HepG2 (cell line): Measurements from ENCODE around the gene FFAR2. TPM values are rescaled to one million over a fixed set of nuclear protein-coding genes. Genes with fewer than 3 reads are reported as not detected.

Experiments used
- ATAC-seq: fragments of 200-7000 bp; cut with Tn5 transposase; 3 replicates; pipeline ENCODE4 v1.9.1; 2020; ENCODE audit warnings: mild to moderate bottlenecking, moderate library complexity
- BruUV-seq: library from RNA; stranded (reverse); fragments of 400-500 nt; replicated peaks from 2 replicates; lab custom pipeline; 2021; lab: Mats Ljungman, UMichigan
- CTCF ChIA-PET: fragments of 300-600 bp; formaldehyde crosslinking; extraction: SDS; loops from one replicate; lab custom pipeline; 2021; ENCODE audit warnings: low total read pairs, inconsistent platforms, low intra/inter-chr PET ratio; lab: Yijun Ruan, JAX
- POLR2A ChIA-PET: fragments of 350-600 bp; sonication (Branson Sonifier 250); formaldehyde crosslinking; loops from one replicate; lab custom pipeline; 2020; ENCODE audit warnings: antibody characterized with exemption, inconsistent platforms; lab: Yijun Ruan, JAX
- DNase-seq: peaks from one replicate; pipeline ENCODE4 v3.0.0-alpha.2; 2015; ENCODE audit warnings: low spot score
- FAIRE-seq: peaks from 3 replicates; lab custom pipeline; 2011; peaks lifted over from hg19 to GRCh38; lab: Jason Lieb, UNC
- H2AFZ ChIP-seq: one replicate; pipeline ENCODE4 v1.6.1; 2011; ENCODE audit warnings: low read length, inconsistent platforms
- H3K27ac ChIP-seq: fragments of 300-600 bp; 3 replicates; pipeline ENCODE4 v1.8.0; 2011; ENCODE audit warnings: mixed run types, mild to moderate bottlenecking, mixed read lengths, low read length, inconsistent platforms; ENCODE audit not compliant: insufficient read depth; ENCODE audit errors: extremely low read length
- H3K27me3 ChIP-seq, 2 experiments: fragments of 200-600 bp in 1 of 2; 2 replicates in 1 of 2; 3 replicates in 1 of 2; pipeline versions ENCODE4 v1.6.0 to v1.8.0; 2011; ENCODE audit warnings: low read length in 2 of 2, mild to moderate bottlenecking in 2 of 2, moderate library complexity in 2 of 2, inconsistent platforms in 1 of 2; ENCODE audit not compliant: insufficient read depth in 2 of 2, control insufficient read depth in 1 of 2
- H3K36me3 ChIP-seq, 2 experiments: fragments of 200-600 bp in 1 of 2; replicated peaks in 1 of 2; 2 replicates in 1 of 2; 3 replicates in 1 of 2; pipeline versions ENCODE4 v1.5.1 to v1.8.0; 2011; ENCODE audit warnings: low read length in 2 of 2, inconsistent platforms in 1 of 2; ENCODE audit not compliant: insufficient read depth in 2 of 2, control insufficient read depth in 1 of 2
- H3K4me1 ChIP-seq: 2 replicates; pipeline ENCODE4 v1.5.1; 2012; ENCODE audit warnings: low read length, inconsistent platforms; ENCODE audit not compliant: insufficient read depth
- H3K4me2 ChIP-seq: 2 replicates; pipeline ENCODE4 v1.6.0; 2011; ENCODE audit warnings: low read depth, low read length, inconsistent platforms
- H3K4me3 ChIP-seq, 3 experiments: fragments of 200-600 bp in 1 of 3; sonication (generic), shearing (Covaris generic) in 1 of 3; replicated peaks in 1 of 3; 2 replicates each; pipeline ENCODE4 v1.5.1; 2011 to 2016; ENCODE audit warnings: low read length in 3 of 3, inconsistent platforms in 2 of 3, low read depth in 2 of 3, mild to moderate bottlenecking in 2 of 3, control low read depth in 1 of 3, mixed read lengths in 1 of 3; ENCODE audit not compliant: insufficient read depth in 1 of 3
- H3K79me2 ChIP-seq: one replicate; pipeline ENCODE4 v1.6.1; 2011; ENCODE audit warnings: low read length, inconsistent platforms; ENCODE audit not compliant: insufficient read depth
- H3K9ac ChIP-seq: 2 replicates; pipeline ENCODE4 v1.6.0; 2011; ENCODE audit warnings: mild to moderate bottlenecking, low read depth, low read length, inconsistent platforms; ENCODE audit not compliant: insufficient read depth
- H3K9me3 ChIP-seq: 2 replicates; pipeline ENCODE4 v1.5.1; 2012; ENCODE audit warnings: mild to moderate bottlenecking, low read length
- H4K20me1 ChIP-seq: 2 replicates; pipeline ENCODE4 v1.6.0; 2011; ENCODE audit warnings: inconsistent platforms, mild to moderate bottlenecking, low read length, moderate library complexity; ENCODE audit not compliant: insufficient read depth
- MEF2D ChIP-seq: sonication (generic); formaldehyde crosslinking; IDR thresholded peaks from 2 replicates; pipeline ENCODE4 v1.5.1; 2020; ENCODE audit warnings: mild to moderate bottlenecking, missing genetic modification reagents
- TGIF2 ChIP-seq: IDR thresholded peaks from 2 replicates; pipeline ENCODE4 v1.6.1; 2016; ENCODE audit warnings: control low read depth, missing compliant biosample characterization
- ZFY ChIP-seq: sonication (generic); formaldehyde crosslinking; IDR thresholded peaks from 2 replicates; pipeline ENCODE4 v1.4.0; 2020; ENCODE audit warnings: missing genetic modification reagents
- WGBS: methylation state at CpG from one replicate; pipeline ENCODE4 v1.1.6; 2017; ENCODE audit warnings: low lambda C conversion rate; 5-methylcytosine and 5-hydroxymethylcytosine counted together
- in situ Hi-C: cut with HindIII; loops from 2 replicates; pipeline ENCODE4 v1.10.0; 2017; ENCODE audit warnings: low pct_unique_long_range_greater_than_20kb; ENCODE audit not compliant: extremely low pct_ligation_motif_present
- intact Hi-C: fragments of 100-400 bp; cut with micrococcal nuclease; formaldehyde crosslinking; loops from one replicate; pipeline ENCODE4 v1.10.0; 2022; ENCODE audit not compliant: unreplicated experiment
- polyA plus RNA-seq, 8 experiments: library from polyadenylated mRNA; depleted of rRNA in 3 of 8; stranded (reverse) in 7 of 8; unstranded in 1 of 8; fragments of >200 nt; fragmentation: Illumina TruSeq in 4 of 8; extraction: Trizol in 4 of 8; gene quantifications; 2 replicates each; pipeline versions ENCODE4 v1.2.1 to v1.2.3, GENCODE V29; 2011 to 2016; ENCODE audit warnings: low read depth in 4 of 8, missing spikeins in 1 of 8, mixed read lengths in 1 of 8; ENCODE audit not compliant: insufficient read depth in 1 of 8
- total RNA-seq, 5 experiments: library from RNA; depleted of rRNA; stranded (reverse); fragments of >200 nt; fragmentation: Illumina TruSeq; extraction: Trizol; gene quantifications; 2 replicates each; pipeline ENCODE4 v1.2.3, GENCODE V29; 2016; ENCODE audit warnings: low read depth in 1 of 5
- TF ChIP-seq, protein P1 (sequence below): IDR thresholded peaks from 2 replicates; pipeline ENCODE4 v1.6.1; 2016; ENCODE audit warnings: low read depth, missing genetic modification reagents, missing compliant biosample characterization
- TF ChIP-seq, protein P2 (sequence below): sonication (generic); formaldehyde crosslinking; IDR thresholded peaks from 2 replicates; pipeline ENCODE4 v1.8.1; 2023; ENCODE audit warnings: missing genetic modification reagents, mild to moderate bottlenecking, borderline replicate concordance

FFAR2 gene
- total and polyA plus RNA-seq, 2 of the 13 experiments (the other 11 are each of a cell fraction or from before 2014, with no cell fraction given): 0.12 TPM; not detected in 1

DNA sequence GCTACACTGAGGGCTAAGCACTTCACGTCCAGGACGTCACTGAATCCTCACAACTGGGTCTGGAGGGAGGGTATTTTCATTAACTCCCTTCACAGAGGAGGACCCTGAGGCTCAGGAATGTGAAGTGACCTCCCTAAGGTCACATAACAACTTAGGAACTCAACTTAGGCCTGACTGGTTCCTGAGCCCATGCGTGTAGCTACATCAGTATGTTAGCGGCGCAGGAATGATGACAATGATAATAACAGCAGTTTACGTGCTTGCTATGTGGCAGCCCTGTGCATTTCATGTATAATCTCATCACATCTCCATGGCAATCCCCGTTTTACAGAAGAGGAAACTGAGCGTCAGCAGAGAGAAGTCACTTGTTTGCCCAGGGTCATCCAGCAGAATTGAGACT lies 23.9 kb downstream of the FFAR2 start:
- no TSS peak for BruUV-seq
- TF ChIP-seq, protein P1, sequence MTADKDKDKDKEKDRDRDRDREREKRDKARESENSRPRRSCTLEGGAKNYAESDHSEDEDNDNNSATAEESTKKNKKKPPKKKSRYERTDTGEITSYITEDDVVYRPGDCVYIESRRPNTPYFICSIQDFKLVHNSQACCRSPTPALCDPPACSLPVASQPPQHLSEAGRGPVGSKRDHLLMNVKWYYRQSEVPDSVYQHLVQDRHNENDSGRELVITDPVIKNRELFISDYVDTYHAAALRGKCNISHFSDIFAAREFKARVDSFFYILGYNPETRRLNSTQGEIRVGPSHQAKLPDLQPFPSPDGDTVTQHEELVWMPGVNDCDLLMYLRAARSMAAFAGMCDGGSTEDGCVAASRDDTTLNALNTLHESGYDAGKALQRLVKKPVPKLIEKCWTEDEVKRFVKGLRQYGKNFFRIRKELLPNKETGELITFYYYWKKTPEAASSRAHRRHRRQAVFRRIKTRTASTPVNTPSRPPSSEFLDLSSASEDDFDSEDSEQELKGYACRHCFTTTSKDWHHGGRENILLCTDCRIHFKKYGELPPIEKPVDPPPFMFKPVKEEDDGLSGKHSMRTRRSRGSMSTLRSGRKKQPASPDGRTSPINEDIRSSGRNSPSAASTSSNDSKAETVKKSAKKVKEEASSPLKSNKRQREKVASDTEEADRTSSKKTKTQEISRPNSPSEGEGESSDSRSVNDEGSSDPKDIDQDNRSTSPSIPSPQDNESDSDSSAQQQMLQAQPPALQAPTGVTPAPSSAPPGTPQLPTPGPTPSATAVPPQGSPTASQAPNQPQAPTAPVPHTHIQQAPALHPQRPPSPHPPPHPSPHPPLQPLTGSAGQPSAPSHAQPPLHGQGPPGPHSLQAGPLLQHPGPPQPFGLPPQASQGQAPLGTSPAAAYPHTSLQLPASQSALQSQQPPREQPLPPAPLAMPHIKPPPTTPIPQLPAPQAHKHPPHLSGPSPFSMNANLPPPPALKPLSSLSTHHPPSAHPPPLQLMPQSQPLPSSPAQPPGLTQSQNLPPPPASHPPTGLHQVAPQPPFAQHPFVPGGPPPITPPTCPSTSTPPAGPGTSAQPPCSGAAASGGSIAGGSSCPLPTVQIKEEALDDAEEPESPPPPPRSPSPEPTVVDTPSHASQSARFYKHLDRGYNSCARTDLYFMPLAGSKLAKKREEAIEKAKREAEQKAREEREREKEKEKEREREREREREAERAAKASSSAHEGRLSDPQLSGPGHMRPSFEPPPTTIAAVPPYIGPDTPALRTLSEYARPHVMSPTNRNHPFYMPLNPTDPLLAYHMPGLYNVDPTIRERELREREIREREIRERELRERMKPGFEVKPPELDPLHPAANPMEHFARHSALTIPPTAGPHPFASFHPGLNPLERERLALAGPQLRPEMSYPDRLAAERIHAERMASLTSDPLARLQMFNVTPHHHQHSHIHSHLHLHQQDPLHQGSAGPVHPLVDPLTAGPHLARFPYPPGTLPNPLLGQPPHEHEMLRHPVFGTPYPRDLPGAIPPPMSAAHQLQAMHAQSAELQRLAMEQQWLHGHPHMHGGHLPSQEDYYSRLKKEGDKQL: no peak
- TF ChIP-seq TGIF2 (CRISPR knock-in tag): no peak
- no peak for TF ChIP-seq MEF2D (CRISPR knock-in tag)
- no peak for TF ChIP-seq ZFY (CRISPR knock-in tag)
- TF ChIP-seq, protein P2, sequence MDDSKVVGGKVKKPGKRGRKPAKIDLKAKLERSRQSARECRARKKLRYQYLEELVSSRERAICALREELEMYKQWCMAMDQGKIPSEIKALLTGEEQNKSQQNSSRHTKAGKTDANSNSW (CRISPR knock-in tag): no peak
- DNase-seq (no peak), FAIRE-seq (no peak), ATAC-seq (no peak)
- H3K9ac ChIP-seq: no peak overlapping the region
- H2AFZ ChIP-seq: no peak overlapping the region
- POLR2A ChIA-PET: no interaction called here
- H3K27me3 ChIP-seq: no peaks in the 10 kb centered on the region
- H3K27ac ChIP-seq: no peak overlapping the region
- no peak overlapping the region for H3K4me2 ChIP-seq
- intact Hi-C loops (no loop called here), in situ Hi-C loops (no loop called here)
- H3K4me3 ChIP-seq: no peak overlapping the region
- no peaks in the 10 kb centered on the region for H3K9me3 ChIP-seq
- no peaks in the 10 kb centered on the region for H3K79me2 ChIP-seq
- CTCF ChIA-PET: no interaction called here
- H3K4me1 ChIP-seq: peaks cover 54% of the 10 kb centered on the region
- H4K20me1 ChIP-seq: no peaks in the 10 kb centered on the region
- no peaks in the 10 kb centered on the region for H3K36me3 ChIP-seq
- WGBS: 85% methylated on average over 5 of the region's 8 CpGs
